Activated CD4-positive, alpha-beta T cell treated with anti-CD3 and anti-CD28 coated beads, Interleukin-2, Interleukin-6, amounts not matched to agents 100 ng/mL and 50 ng/mL, durations not matched to agents 16 hours and 8 hours (primary cell): ENCODE results near the gene TMEM26.
"Not testable (repeated sequence)": the region's sequence is repeated elsewhere in the genome, so short reads cannot be mapped to it uniquely, and the experiment has no call there.

ENCODE experiments used
- DNase-seq: peaks from one replicate; pipeline ENCODE4 v3.0.0-alpha.2; 2020

TMEM26 gene

GRCh38 chr10:61398366-61399129 is 54.6 kb downstream of the TMEM26 start:
- no peak for DNase-seq

- DNase-seq, result peak; percentile 10
These were observed 55.8 kb downstream of the TMEM26 start for GRCh38 chr10:61397175-61397986.

GRCh38 chr10:61391281-61391680 is 61.9 kb downstream of the TMEM26 start:
- DNase-seq, result no peak

- peak; percentile 25 for DNase-seq
These were observed 62.3 kb downstream of the TMEM26 start for GRCh38 chr10:61390851-61391250.

GRCh38 chr10:61389887-61390286 is 63.3 kb downstream of the TMEM26 start:
- no peak for DNase-seq

GRCh38 chr10:61388986-61389385 is 64.2 kb downstream of the TMEM26 start:
- DNase-seq, result not testable (repeated sequence)

- DNase-seq, result no peak
These were observed 67.8 kb downstream of the TMEM26 start for GRCh38 chr10:61385231-61386001.

GRCh38 chr10:61381153-61381552 is 72.0 kb downstream of the TMEM26 start:
- DNase-seq, result not testable (repeated sequence)

GRCh38 chr10:61378865-61379264 is 74.3 kb downstream of the TMEM26 start:
- DNase-seq, result no peak

GRCh38 chr10:61376908-61377368 is 76.2 kb downstream of the TMEM26 start:
- DNase-seq, result no peak

GRCh38 chr10:61376377-61376776 is 76.8 kb downstream of the TMEM26 start:
- no peak for DNase-seq

GRCh38 chr10:61366365-61366764 is 86.8 kb downstream of the TMEM26 start:
- DNase-seq, result no peak

GRCh38 chr10:61364619-61365018 is 88.6 kb downstream of the TMEM26 start:
- DNase-seq, result no peak

- DNase-seq, result no peak
These were observed 90.2 kb downstream of the TMEM26 start for GRCh38 chr10:61363006-61363405.

- no peak for DNase-seq
These were observed 93.7 kb downstream of the TMEM26 start for GRCh38 chr10:61359452-61359851.

- DNase-seq, result no peak
These were observed 95.5 kb downstream of the TMEM26 start for GRCh38 chr10:61357687-61358086.
